Fibroblast of upper back skin (primary cell): ENCODE results near the gene LUZP1.

Source experiments
- DNase-seq: peaks from one replicate; pipeline ENCODE4 v3.0.0-alpha.2; 2013

LUZP1 gene

DNA sequence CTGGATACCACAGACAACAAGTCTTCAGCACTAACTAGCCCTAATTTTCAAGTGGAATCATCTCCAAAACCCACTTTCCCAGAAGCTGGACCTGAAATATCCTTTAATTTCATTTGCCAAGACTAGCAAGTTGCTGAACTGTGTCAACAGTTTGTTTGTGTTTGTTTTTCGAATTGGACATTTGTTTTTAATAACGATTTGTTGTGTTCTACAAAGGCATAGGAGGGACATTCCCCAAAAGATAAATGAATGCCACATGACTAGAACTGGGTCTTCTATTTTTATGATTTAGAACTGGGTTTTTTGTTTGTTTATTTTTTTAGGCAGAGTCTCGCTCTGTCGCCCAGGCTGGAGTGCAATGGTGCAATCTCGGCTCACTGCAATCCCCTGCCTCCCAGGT is 17.9 kb downstream of the LUZP1 start:
- no peak for DNase-seq

DNA sequence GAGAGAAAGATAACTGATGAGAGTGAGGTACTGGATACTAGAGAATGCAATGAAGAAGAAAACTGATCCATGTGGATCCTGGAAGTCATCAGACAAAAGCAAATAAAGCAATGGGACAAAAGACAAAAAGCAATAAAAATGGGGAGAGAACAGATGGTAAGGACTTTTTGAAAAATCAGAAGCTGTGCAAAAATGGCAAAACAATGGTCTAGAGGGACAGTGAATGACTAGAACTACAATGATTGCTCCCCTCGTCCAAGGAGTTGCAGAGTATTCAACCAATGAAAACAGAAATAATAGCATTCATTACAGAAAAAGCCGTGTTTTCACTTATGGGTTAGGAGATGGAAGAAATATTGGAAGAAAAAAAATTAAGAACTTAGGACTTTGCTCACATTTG is 18.5 kb downstream of the LUZP1 start:
- DNase-seq = no peak

- no peak for DNase-seq
Measured at GRCh38 chr1:23149114-23149513, 19.5 kb downstream of the LUZP1 start.

GRCh38 chr1:23148084-23148483 is 20.6 kb downstream of the LUZP1 start:
- no peak for DNase-seq

GRCh38 chr1:23140940-23141596 is 27.6 kb downstream of the LUZP1 start:
- DNase-seq = no peak

GRCh38 chr1:23135268-23135667 is 33.4 kb downstream of the LUZP1 start:
- DNase-seq = no peak

DNA sequence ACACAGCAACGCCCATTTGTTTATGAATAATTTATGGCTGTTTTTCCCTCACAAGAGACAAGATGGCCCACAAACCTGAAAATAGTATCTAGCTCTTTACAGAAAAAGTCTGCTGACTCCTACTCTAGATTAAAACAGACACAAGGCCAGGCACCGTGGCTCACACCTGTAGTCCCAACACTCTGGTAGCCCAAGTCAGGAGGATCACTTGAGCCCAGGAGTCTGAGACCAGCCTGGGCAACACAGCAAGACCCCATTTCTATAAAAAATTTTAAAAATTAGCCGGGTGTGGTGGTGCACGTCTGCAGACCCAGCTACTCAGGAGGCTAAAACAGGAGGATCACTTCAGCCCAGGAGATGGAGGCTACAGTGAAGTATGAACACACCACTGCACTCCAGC is 34.6 kb downstream of the LUZP1 start:
- no peak for DNase-seq

- DNase-seq = no peak
Measured at GRCh38 chr1:23133587-23133986, 35.1 kb downstream of the LUZP1 start.

GRCh38 chr1:23132033-23132432 is 36.6 kb downstream of the LUZP1 start:
- DNase-seq = no peak

DNA sequence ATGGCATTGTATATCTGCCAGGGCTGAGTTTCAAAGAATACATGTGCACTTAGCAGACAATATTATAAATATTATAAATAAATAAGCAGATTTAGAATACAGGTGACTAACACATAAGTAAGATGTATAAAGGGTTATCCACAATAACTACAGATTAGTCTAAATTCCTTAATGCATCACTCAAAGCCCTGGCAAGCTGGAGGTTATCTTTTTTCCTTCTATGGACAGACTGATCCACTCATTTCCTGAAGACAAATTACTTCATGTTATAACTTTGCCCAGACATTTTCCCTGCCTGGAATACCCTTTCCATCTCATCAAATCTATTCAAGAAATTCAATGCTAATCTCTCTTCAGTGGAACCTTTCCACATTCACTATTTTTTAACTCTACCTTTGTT is 38.8 kb downstream of the LUZP1 start:
- DNase-seq = peak; percentile 28

GRCh38 chr1:23126801-23127200 is 41.9 kb downstream of the LUZP1 start:
- DNase-seq = peak; percentile 69

DNA sequence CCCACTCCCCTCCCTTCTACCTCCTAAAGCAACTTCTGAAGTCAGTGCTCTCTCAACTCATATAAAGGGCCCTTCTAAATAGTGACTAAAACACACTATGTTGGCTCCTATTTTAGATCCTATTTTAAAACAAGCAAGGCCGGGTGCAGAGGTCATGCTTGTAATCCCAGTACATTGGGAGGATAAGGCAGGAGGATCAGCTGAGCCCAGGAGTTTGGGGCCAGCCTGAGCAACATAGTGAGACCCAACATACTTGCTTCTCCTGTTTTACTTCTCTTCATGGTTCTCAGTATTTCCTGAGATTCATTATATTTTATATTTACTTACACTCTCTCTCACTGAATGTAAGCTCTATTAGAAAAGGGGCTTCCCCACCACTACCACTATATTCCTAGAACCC is 42.5 kb downstream of the LUZP1 start:
- no peak for DNase-seq

DNA sequence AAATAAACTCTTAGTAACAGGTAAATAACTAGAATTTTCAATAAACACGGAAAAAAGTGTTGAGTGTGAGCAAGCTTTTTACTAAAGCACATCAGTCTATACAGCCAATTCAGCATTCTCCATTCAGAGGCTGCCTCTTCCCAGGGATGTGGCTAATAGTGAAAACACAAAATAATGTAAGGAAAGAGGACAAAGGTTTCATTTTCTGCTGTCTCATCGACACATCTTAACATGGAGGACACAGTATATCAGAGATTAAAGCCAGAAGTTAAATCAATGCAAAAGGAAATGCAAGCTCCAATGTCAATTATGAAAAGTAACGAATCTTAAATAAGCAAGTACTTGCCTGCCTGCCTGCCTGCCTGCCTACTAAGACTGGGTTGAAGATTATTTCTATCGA is 43.2 kb downstream of the LUZP1 start:
- DNase-seq = no peak

- no peak for DNase-seq
Measured at GRCh38 chr1:23124259-23125026, 44.2 kb downstream of the LUZP1 start.

- no peak for DNase-seq
Measured at GRCh38 chr1:23123528-23123927, 45.1 kb downstream of the LUZP1 start.

DNA sequence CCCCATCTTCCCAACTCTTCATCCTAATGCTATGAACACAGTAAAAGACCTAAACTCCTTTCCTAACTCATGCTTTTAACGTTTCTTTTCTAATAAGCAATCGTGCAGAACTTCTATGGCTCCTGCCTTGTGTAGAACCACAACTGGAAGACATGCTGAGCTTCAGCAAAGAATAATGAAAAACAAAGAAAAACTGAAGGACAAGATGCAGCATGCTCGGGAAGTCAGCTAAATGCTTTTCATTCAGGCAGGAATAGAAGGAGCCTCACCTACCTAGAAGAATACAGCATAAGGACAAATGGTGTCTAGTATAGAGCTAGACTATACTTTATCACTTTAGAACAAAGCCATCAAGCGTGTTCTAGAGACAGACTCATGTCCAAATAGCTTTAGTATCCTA is 45.9 kb downstream of the LUZP1 start:
- no peak for DNase-seq

DNA sequence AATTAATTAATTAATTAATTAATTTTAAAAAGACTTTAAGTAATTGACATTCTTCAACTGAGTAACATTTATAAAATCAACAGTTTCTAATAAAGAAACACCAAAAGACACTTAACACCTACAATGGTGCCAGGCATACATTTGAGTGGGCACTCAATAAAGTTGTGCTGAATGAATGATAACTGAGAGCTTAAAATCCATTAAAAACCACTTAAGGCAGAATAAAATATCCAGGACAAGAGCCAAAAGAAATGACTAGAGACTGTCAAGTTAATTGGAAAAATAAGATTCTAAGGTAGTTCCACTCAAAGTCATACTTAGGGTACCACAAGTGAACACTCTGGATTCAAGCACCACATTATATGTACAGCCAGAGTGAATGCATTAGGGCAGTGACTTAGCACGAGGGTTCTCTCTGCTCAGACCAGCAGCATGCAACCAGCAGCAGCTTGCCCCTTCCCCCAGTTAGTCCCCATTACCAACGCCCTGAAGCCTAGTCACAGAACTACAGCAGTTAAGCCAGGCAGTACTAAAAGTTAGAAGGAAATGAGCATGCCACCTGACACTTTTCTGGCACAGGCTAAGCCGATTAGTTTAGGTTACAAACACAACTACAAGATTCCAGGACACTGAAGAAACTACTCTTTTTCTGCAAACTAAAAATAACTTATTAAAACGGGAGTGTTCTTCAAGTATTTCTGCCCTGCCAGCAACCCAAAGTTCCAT is 46.5 kb downstream of the LUZP1 start:
- DNase-seq = peak; percentile 51

GRCh38 chr1:23120383-23120782 is 48.3 kb downstream of the LUZP1 start:
- no peak for DNase-seq

GRCh38 chr1:23118957-23119792 is 49.5 kb downstream of the LUZP1 start:
- no peak for DNase-seq

GRCh38 chr1:23118407-23118806 is 50.2 kb downstream of the LUZP1 start:
- DNase-seq = no peak

- DNase-seq = no peak
Measured at GRCh38 chr1:23116921-23117699, 51.5 kb downstream of the LUZP1 start.

GRCh38 chr1:23116216-23116836 is 52.3 kb downstream of the LUZP1 start:
- no peak for DNase-seq
